Fibroblast of upper back skin (primary cell): Measurements from ENCODE around the gene SP1.
A peak's percentile ranks its signal among the peaks of the same experiment; 100 is the strongest.
"Not testable (repeated sequence)": the region's sequence is repeated elsewhere in the genome, so short reads cannot be mapped to it uniquely, and the experiment has no call there.

ENCODE experiments used
- DNase-seq: peaks from one replicate; pipeline ENCODE4 v3.0.0-alpha.2; 2013

The SP1 gene

DNA sequence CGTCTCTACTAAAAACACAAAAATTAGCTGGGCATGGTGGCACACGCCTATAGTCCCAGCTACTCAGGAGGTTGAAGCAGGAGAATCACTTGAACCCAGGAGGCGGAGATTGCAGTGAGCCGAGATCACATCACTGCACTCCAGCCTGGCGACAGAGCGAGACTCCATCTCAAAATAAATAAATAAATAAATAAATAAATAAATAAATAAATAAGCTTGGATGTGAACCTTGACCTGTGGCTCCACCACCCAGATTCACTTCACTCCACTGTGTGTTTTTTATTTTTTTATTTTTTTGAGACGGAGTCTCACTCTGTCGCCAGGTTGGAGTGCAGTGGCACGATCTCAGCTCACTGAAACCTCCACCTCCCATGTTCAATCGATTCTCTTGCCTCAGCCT is 18.3 kb upstream of the SP1 start:
- DNase-seq = not testable (repeated sequence)

DNA sequence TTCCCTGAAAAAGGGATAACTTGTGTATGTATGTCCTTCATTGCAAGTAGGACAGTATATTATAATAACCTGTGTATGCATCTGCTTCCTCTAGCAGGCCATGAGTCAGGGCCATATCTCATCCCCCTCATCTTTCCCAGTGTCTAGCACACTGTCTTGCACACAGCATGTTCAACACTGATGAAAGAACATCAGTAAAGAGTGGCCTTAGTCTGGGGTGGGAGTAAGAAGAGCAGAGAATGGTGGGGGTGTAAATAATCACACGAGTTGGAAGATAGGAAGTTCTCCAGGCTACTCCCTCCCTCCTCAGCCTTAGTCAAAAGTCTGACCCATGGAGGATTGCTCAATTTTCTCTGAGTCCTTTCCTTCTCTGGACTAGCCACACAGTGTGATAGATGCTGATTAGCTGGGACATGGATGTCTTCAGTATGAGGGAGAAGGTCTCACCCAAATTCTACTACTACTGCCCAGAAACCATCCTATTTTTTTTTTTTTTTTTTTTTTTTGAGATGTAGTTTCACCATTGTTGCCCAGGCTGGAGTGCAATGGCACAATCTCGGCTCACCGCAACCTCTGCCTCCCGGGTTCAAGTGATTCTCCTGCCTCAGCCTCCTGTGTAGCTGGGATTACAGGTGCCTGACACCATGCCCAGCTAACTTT is 14.6 kb upstream of the SP1 start:
- no peak for DNase-seq

DNA sequence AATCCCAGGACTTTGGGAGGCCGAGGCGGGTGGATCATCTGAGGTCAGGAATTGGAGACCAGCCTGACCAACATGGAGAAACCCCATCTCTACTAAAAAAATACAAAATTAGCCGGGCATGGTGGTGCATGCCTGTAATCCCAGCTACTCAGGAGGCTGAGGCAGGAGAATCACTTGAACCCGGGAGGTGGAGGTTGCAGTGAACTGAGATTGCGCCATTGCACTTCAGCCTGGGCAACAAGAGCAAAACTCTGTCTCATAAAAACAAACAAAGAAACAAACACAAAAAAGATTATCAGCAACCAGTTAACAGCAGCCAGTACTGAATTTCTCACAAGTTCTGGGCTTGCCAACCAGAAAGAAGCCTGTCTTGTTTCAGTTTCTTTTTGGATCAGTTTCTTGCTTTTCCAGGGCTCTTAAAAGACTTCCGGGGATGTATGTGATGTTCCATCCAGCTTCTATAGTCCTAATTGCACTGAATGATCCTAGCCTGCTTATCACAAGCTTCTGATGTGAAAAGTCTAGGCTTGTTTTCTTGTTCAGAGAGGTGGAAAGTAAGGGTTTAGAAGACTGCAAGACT is 6.3 kb upstream of the SP1 start:
- not testable (repeated sequence) for DNase-seq

DNA sequence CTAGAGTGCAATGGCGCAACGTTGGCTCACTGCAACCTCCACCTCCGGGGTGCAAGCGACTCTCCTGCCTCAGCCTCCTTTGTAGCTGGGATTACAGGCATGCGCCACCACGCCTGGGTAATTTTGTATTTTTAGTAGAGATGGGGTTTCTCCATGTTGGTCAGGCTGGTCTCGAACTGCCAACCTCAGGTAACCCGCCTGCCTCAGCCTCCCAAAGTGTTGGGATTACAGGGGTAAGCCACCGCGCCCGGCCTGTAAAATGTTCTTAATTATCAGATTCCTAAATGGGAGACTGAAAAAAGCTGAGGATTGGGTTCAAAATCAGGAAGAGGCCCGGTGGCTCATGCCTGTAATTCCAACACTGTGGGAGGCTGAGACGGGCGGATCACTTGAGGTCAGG is 5.7 kb upstream of the SP1 start:
- DNase-seq = not testable (repeated sequence)

DNA sequence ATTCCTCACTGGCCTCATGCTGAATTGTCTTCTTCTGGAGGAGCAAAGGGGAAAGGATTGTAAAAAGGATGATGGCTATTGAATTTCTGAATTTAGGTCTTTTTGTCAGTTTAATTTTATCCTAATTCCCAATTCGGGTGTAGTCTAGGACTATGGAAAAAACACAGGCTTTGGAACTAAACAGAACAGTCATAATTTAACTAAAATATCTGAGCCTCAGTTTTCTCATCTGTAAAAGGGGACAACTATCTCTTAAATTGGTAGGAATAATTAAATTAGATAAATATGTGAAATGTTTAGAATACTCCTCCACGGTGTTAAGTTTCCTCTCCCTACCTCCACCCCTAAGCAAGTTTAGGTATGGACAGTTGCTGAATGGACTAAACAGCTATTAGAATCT is 3.2 kb upstream of the SP1 start:
- no peak for DNase-seq

DNA sequence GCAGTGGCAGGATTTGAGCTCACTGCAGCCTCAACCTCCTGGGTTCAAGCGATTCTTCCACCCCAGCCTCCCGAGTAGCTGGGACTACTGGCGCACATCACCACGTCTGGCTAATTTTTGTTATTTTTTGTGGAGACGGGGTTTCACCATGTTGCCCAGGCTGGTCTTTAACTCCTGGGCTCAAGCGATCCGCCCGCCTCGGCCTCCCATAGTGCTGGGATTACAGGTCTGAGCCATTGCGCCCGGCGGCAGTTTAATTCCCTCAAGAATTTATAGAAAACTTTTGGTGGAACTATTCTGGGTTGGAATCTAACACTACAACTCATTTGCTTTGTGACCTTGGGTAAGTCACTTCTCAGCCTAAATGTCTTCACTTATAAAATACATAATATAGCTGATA is 1.8 kb upstream of the SP1 start:
- DNase-seq = no peak

DNA sequence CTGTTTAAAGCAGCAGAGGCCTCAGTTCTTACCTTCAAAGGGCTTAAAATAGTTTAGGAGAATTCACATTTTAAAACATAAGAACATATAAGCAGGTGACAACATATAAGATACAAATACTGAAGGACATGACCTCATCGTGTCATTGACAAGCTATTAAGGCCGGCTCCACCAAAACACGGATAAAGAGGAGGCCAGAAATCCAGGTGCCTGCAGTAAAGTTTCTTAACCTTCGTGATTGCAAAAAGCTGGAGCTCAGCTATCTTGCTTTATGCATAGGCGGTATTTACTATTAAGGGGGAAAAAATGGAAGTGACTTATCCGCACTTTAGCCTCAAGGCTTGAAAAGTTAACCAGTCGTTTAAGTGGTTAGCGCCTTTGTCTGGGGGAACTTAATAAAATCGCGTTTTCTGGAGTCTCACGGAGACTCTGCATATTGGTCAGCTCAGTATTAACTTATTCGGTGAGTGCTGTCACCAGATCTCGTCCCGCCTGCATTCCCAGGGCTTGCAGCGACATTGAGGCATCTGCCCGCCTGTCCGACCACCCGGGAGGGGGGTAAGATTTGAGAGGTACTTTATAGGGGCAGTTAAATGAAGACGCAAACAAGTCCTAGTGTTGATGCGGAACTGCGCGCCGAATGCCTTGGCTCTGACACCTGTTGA is 1.1 kb upstream of the SP1 start:
- no peak for DNase-seq

DNA sequence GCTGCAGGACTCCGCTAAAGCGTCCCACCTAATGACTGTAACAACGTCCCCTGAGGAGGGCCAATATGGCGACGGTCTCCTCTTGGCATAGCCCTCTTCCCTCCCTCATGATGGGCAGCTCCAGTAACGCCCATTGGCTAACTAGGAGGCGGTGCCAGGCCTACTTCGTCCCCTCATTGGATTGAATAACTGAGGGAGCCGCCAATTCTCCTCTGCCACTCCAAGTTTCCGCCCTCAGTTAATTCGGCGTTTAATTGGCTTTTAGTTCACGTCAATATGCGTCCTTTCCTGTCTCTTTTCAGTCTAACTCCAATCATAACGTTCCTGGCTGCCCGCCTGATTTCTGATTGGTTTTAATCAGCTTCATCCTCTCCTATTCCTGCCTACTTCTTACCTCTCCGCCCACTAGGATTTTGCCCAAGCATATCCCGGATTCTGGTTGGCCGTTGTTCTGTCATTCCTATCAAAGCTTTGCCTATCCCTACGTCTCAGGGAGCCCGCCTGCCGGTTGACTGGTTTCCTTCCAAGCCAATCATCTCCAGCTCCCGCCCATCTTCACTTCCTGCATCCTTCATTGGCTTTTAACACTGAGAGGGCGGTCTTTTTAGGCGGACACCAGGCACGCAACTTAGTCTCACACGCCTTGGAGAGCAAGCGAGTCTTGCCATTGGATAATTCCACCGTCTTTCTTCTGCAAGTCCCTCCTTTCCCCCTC is 430 bp upstream of the SP1 start:
- peak; percentile 100 for DNase-seq

DNA sequence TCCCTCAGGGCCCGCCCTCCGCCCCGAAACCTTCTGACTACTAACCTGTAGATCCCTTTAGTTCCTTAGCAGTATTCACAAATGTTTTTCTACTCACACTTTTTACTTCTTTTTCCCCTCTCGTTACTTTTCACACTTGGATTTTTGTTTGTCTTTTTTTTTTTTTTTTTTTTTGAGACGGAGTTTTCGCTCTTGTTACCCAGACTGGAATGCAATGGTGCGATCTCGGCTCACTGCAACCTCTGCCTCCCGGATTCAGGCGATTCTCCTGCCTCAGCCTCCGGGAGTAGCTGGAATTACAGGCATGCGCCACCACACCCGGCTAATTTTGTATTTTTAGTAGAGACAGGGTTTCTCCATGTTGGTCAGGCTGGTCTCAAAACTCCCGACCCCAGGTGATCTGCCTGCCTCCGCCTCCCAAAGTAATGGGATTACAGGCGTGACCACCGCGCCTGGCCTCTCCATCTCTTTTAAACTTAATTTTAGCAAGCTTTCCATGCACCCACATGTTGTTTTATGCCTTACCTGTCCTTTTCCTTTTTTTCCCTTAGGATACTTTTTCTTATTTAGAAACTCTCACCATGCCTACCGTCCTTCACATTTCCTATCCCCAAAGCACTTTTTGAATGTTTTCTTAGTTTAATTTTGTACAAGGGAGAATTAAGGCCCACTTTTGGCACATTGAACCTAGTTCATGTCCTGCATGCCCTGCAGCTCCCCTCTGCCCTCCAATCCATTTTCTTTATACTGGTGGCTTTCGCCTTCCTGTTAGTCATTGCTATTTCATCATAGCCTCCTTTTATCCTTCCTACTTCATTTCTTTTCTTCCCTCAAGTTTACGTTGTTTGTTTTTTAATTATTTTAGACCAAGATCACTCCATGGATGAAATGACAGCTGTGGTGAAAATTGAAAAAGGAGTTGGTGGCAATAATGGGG is 1.1 kb downstream of the SP1 start:
- peak; percentile 32 for DNase-seq

DNA sequence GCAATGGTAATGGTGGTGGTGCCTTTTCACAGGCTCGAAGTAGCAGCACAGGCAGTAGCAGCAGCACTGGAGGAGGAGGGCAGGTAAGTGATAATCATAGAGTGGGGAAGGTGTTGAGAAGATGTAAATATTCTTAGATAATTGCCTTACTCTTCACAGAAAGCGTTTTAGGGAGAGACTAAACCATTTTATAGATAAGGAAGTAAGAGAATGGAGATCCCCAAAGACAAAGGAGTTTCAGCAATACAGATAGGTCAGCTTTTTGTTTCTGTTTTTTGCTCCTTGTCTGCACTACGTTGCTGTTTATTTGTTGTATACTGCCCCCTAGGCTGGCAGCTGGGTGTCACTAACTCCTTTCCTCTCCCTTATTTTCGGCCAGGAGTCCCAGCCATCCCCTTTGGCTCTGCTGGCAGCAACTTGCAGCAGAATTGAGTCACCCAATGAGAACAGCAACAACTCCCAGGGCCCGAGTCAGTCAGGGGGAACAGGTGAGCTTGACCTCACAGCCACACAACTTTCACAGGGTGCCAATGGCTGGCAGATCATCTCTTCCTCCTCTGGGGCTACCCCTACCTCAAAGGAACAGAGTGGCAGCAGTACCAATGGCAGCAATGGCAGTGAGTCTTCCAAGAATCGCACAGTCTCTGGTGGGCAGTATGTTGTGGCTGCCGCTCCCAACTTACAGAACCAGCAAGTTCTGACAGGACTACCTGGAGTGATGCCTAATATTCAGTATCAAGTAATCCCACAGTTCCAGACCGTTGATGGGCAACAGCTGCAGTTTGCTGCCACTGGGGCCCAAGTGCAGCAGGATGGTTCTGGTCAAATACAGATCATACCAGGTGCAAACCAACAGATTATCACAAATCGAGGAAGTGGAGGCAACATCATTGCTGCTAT is 2.0 kb downstream of the SP1 start:
- DNase-seq = peak; percentile 38

DNA sequence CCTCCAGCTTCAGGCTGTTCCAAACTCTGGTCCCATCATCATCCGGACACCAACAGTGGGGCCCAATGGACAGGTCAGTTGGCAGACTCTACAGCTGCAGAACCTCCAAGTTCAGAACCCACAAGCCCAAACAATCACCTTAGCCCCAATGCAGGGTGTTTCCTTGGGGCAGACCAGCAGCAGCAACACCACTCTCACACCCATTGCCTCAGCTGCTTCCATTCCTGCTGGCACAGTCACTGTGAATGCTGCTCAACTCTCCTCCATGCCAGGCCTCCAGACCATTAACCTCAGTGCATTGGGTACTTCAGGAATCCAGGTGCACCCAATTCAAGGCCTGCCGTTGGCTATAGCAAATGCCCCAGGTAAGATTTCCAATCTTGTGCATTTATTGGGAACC is 3.3 kb downstream of the SP1 start:
- DNase-seq = no peak

DNA sequence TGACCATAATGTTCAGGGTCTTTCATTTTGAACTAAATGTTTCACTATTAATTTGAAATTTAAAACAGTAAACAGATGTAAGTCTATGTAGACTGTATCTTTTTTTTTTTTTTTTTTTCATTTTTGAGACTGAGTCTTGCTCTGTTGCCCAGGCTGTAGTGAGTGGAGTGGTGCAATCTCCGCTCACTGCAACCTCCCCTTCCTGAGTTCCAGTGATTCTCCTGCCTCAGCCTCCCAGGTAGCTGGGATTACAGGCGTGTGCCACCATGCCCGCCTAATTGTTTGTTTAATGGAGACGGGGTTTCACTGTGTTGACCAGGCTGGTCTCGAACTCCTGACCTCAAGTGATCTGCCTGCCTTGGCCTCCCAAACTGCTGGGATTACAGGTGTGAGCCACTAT is 6.4 kb downstream of the SP1 start:
- DNase-seq = not testable (repeated sequence)

DNA sequence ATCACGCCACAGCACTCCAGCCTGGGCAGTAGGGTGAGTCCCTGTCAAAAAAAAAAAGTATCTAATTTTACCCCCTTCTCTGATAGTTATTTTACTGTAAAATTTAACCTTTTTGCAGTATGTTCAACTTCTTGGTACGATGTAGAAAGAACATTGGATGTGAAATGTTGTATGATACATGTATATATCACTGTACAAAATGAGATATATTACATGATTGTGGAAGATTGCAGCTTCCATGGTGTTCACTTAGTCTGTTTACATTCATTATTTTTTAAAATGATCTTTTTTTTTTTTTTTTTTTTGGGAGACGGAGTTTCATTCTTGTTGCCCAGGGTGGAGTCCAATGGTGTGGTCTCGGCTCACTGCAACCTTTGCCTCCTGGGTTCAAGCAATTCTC is 9.0 kb downstream of the SP1 start:
- no peak for DNase-seq

DNA sequence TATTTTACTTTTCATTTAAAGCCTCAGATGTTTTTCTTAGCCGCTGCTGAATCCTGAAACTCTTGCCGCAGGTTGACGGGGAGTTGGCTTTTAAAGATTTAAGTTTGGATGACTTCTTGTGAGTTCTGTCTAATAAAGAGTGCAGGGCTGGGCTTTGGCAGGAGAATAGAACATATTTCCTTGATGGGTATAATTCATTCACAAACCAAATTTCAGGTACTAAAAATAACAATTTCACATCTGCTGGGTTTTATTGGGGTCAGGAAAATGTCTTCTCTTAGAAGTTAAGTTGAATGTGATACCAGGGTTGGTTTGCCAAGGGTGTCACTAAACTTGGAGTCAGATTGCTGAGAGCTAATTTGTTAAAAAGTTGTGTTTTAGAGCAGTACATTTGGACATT is 9.7 kb downstream of the SP1 start:
- no peak for DNase-seq

DNA sequence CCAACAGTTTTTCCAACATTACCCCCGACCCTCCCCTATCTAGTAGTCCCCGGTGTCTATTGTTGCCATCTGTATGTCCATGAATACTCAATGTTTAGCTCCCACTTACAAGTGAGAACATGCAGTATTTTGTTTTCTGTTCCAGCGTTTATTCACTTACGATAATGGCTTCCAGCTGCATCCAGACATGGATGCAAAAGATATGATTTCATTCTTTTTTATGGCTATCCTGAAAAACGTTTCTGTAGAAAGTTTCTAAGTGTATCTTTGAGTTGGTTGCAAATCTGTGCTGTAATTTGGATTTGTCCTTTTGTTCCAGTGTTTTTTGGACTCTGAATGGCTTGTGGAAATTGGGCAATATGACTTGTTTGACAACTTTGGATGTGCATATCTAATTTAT is 11.7 kb downstream of the SP1 start:
- DNase-seq = no peak

DNA sequence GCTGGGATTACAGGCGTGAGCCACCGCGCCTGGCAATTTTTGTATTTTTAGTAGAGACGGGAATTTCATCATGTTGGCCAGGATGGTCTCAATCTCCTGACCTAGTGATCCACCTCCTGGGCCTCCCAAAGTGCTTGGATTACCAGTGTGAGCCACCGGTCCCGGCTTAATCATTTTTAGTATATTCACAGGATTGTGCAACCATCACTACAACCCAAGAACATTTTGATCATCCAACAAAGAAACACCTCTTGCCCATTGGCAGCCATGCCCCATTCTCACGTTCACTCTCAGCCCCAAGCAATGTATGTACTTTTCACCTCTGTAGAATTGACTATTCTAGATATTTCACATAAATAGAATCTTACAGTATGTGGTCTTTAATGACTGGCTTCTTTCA is 19.9 kb downstream of the SP1 start:
- no peak for DNase-seq

DNA sequence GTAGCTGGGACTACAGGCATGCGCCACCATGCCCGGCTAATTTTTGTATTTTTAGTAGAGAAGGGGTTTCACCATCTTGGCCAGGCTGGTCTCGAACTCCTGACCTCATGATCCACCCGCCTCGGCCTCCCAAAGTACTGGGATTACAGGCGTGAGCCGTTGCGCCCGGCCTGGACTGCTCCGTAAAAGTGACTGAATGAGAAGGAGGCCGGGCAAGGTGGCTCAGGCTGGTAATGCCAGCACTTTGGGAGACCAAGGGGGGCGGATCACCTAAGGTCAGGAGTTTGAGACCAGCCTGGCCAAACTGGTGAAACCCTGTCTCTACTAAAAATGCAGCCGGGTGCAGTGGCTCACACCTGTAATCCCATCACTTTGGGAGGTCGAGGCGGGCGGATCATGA is 22.4 kb downstream of the SP1 start:
- DNase-seq = not testable (repeated sequence)

DNA sequence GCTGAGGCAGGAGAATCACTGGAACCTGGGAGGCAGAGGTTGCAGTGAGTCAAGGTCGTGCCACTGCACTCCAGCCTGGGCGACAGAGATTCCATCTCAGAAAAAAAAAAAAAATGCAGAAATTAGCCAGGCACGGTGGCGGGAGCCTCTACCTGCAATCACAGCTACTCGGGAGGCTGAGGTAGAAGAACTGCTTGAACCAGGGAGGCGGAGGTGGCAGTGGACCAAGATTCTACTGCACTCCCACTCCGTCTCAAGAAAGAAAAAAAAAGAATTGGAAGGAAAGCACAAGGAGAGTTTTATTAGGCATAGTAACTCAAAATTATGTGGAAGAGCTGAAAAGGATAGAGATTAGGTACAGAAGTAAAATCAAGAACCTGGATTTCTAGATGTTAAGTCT is 22.9 kb downstream of the SP1 start:
- no peak for DNase-seq

DNA sequence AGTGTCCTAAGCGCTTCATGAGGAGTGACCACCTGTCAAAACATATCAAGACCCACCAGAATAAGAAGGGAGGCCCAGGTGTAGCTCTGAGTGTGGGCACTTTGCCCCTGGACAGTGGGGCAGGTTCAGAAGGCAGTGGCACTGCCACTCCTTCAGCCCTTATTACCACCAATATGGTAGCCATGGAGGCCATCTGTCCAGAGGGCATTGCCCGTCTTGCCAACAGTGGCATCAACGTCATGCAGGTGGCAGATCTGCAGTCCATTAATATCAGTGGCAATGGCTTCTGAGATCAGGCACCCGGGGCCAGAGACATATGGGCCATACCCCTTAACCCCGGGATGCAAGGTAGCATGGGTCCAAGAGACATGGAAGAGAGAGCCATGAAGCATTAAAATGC is 31.0 kb downstream of the SP1 start:
- DNase-seq = no peak

DNA sequence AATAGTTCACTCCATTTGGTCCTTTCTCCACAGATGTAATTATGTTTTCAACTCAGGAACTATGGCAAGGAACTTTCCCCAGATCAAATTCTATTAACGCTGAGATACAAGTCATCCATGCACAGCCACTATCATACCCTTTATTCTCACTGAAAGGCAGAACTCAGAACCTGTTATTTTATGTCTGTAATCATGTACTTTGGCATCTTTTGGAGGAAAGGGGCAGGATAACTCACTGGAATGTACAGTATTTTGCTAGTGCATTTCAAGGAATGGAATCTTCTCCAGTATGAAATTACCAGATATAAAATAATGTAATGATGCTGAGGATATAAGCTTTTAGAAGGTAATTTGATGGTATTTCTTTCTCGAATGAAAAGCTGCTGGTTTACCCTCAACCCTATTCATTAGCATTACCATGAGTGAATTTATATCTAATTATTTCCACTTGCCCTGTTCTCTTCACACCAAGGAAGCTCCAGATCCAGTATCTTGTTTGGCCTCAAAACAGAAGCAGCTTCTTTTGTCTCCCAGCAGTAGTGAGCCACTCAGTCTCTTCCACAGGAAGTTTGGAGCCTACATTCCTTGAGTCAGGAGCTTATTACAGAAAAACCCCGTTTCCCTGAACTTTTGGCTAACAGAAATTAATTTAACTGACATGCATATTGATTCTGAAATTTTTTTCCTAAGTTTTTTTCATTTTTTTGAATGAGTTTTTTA is 33.7 kb downstream of the SP1 start:
- DNase-seq = no peak
